MM.1S (cell line): Measurements from ENCODE around the gene MGAT5.

Experiments used
- DNase-seq: peaks from one replicate; pipeline ENCODE4 v3.0.0-alpha.2; 2015
- H2AFZ ChIP-seq: fragments of 300-600 bp; sonication (generic); 2 replicates; pipeline ENCODE4 v1.6.0; 2016; ENCODE audit warnings: antibody characterized with exemption, low read length
- H3F3A ChIP-seq: fragments of 300-600 bp; sonication (generic); 2 replicates; pipeline ENCODE4 v1.6.1; 2016; ENCODE audit warnings: mild to moderate bottlenecking, antibody characterized with exemption, low read length, moderate library complexity, mixed read lengths; ENCODE audit not compliant: insufficient read depth
- H3K27ac ChIP-seq: fragments of 300-600 bp; sonication (generic); 2 replicates; pipeline ENCODE4 v1.5.1; 2016; ENCODE audit warnings: mild to moderate bottlenecking, low read length
- H3K27me3 ChIP-seq: fragments of 300-600 bp; sonication (generic); replicated peaks from 2 replicates; pipeline ENCODE4 v1.6.0; 2016; ENCODE audit warnings: low read length; ENCODE audit not compliant: insufficient read depth
- H3K36me3 ChIP-seq: fragments of 300-600 bp; sonication (generic); replicated peaks from 2 replicates; pipeline ENCODE4 v1.6.1; 2016; ENCODE audit warnings: mild to moderate bottlenecking, low read length, mixed read lengths; ENCODE audit not compliant: insufficient read depth
- H3K4me1 ChIP-seq: fragments of 300-600 bp; sonication (generic); 2 replicates; pipeline ENCODE4 v1.6.1; 2016; ENCODE audit warnings: low read length, mixed read lengths
- H3K4me2 ChIP-seq: fragments of 300-600 bp; sonication (generic); 2 replicates; pipeline ENCODE4 v1.6.0; 2016; ENCODE audit warnings: low read depth, low read length
- H3K4me3 ChIP-seq: fragments of 300-600 bp; sonication (generic); 2 replicates; pipeline ENCODE4 v1.5.1; 2016; ENCODE audit warnings: low read length, mixed read lengths
- H3K79me2 ChIP-seq: fragments of 300-600 bp; sonication (generic); 2 replicates; pipeline ENCODE4 v1.6.1; 2016; ENCODE audit warnings: mixed run types, low read length, mixed read lengths
- H3K9ac ChIP-seq: fragments of 300-600 bp; sonication (generic); 2 replicates; pipeline ENCODE4 v1.6.1; 2016; ENCODE audit warnings: low read length, mixed read lengths
- H3K9me2 ChIP-seq: fragments of 300-600 bp; sonication (generic); replicated peaks from 2 replicates; pipeline ENCODE4 v1.6.1; 2016; ENCODE audit warnings: mild to moderate bottlenecking, low read length, mixed read lengths; ENCODE audit not compliant: insufficient read depth
- H3K9me3 ChIP-seq: fragments of 300-600 bp; sonication (generic); replicated peaks from 2 replicates; pipeline ENCODE4 v1.6.1; 2016; ENCODE audit warnings: mild to moderate bottlenecking, low read length, mixed read lengths; ENCODE audit not compliant: insufficient read depth
- H4K20me1 ChIP-seq: fragments of 300-600 bp; sonication (generic); 2 replicates; pipeline ENCODE4 v1.6.1; 2016; ENCODE audit warnings: mild to moderate bottlenecking, low read length, moderate library complexity, mixed read lengths; ENCODE audit not compliant: insufficient read depth
- EZH2 ChIP-seq: fragments of 300-600 bp; sonication (generic); optimal IDR thresholded peaks from 2 replicates; pipeline ENCODE3; 2017; ENCODE audit warnings: low read depth, mild to moderate bottlenecking, antibody characterized with exemption, low read length, mixed read lengths
- EZH2phosphoT487 ChIP-seq: fragments of 300-600 bp; sonication (generic); IDR thresholded peaks from 2 replicates; pipeline ENCODE4 v1.6.1; 2018; ENCODE audit warnings: antibody characterized with exemption, low read length
- TF ChIP-seq, protein P1 (sequence below): fragments of 300-600 bp; sonication (generic); IDR thresholded peaks from 2 replicates; pipeline ENCODE4 v1.5.1; 2016; ENCODE audit warnings: antibody characterized with exemption, low read length, mixed read lengths

Gene MGAT5

DNA sequence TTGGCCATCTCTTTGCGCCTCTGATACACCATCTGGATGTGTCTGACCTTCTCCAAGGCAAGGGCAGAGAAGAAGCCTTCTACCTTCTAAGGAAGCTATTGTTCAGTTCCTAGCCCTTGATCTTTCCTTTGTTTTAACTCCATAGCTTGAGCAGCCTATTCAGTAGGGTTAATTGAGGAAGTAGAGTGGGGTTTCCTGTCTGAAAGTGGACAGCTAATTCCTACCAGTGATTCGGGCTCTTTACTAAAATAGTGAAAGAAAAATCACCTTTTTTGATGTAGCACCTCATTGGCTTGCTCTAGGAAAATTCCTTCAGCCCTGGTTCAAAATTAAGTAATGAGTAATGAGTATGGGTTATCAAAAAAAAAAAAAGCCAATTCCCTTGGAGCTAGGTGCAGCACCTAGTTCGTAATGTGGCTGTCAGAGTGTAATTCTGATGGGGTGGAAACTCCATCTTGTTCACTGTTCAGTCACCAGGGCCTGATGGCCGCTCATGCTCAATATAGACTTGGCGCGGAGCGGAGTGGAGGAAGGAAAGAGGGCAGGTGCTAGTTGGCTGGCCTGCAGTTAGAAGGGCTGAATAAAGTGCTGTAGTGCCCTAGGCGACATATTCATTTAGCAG lies 2.9 kb upstream of the MGAT5 start:
- no peak overlapping the region for H3K4me3 ChIP-seq

DNA sequence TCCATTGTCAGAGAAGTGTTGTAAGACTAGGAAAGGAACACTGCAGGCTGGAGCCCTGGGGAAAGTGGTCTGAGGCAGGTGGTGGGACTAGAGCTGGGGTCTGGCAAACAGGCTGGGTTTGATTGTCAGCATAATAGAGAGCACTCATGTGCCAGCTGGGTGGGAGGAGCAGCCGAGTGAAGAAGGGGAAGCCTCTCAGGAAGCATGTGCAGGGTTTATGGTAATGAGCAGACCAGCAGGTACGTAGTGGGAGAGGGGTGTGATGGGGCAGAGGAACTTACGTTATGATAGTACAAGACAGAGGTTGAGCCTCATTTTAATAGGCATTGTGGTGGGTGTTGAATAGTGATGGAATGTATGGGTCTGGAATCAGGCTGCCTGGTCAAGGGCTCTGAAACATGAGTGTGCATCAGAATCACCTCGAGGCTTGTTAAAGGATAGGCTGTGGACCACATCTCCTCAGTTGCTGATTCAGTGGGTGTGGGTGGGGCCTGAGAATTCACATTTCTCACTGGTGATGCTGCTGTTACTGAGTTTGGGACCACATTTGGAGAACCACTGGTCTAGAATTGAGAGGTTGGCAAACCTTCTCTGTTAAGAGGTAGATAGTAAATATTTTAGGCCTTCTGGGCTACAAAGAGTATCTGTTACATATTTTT lies 1.7 kb upstream of the MGAT5 start:
- Histone ChIP-seq H3K4me1 (peaks cover 69% of the 10 kb centered on the region), H3K4me3 (no peak overlapping the region)

More for the DNA sequence above, 2.9 kb upstream of the MGAT5 start:
- no peak for DNase-seq
- Histone ChIP-seq H3K27ac (no peak overlapping the region), H3F3A (peaks cover 16% of the 10 kb centered on the region), H3K9me3 (no peaks in the 10 kb centered on the region), H4K20me1 (peaks cover 52% of the 10 kb centered on the region), H3K9me2 (no peaks in the 10 kb centered on the region), H3K4me2 (peak overlapping the region; percentile 26), H2AFZ (no peak overlapping the region), H3K4me1 (peaks cover 82% of the 10 kb centered on the region), H3K79me2 (peaks cover 88% of the 10 kb centered on the region), H3K9ac (no peak overlapping the region), H3K36me3 (peaks cover 9% of the 10 kb centered on the region), H3K27me3 (no peaks in the 10 kb centered on the region)
- TF ChIP-seq, protein P1, sequence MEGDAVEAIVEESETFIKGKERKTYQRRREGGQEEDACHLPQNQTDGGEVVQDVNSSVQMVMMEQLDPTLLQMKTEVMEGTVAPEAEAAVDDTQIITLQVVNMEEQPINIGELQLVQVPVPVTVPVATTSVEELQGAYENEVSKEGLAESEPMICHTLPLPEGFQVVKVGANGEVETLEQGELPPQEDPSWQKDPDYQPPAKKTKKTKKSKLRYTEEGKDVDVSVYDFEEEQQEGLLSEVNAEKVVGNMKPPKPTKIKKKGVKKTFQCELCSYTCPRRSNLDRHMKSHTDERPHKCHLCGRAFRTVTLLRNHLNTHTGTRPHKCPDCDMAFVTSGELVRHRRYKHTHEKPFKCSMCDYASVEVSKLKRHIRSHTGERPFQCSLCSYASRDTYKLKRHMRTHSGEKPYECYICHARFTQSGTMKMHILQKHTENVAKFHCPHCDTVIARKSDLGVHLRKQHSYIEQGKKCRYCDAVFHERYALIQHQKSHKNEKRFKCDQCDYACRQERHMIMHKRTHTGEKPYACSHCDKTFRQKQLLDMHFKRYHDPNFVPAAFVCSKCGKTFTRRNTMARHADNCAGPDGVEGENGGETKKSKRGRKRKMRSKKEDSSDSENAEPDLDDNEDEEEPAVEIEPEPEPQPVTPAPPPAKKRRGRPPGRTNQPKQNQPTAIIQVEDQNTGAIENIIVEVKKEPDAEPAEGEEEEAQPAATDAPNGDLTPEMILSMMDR = no peak
- no peak for TF ChIP-seq EZH2phosphoT487
- no peak for TF ChIP-seq EZH2

GRCh38 chr2:134253117-134253704 lies 661 bp upstream of the MGAT5 start:
- H3K27ac ChIP-seq = no peak overlapping the region
- peaks cover 44% of the 10 kb centered on the region for H4K20me1 ChIP-seq
- no peak overlapping the region for H3K9ac ChIP-seq
- DNase-seq = peak; percentile 86
- H3F3A ChIP-seq = peaks cover 16% of the 10 kb centered on the region
- H2AFZ ChIP-seq = no peak overlapping the region
- peaks cover 67% of the 10 kb centered on the region for H3K4me1 ChIP-seq
- no peaks in the 10 kb centered on the region for H3K9me3 ChIP-seq
- H3K9me2 ChIP-seq = no peaks in the 10 kb centered on the region
- no peak overlapping the region for H3K4me3 ChIP-seq
- TF ChIP-seq, protein P1 = no peak
- no peak for TF ChIP-seq EZH2
- peak; percentile 81; the same call in 1 of the 2 replicates for TF ChIP-seq EZH2phosphoT487
- peaks cover 88% of the 10 kb centered on the region for H3K79me2 ChIP-seq
- H3K4me2 ChIP-seq = 0 out of 2 replicates have a peak overlapping the region, but pooled peaks have one; percentile 13
- H3K27me3 ChIP-seq = no peaks in the 10 kb centered on the region
- peaks cover 9% of the 10 kb centered on the region for H3K36me3 ChIP-seq

More for the DNA sequence above, 1.7 kb upstream of the MGAT5 start:
- Histone ChIP-seq H2AFZ (no peak overlapping the region), H3K4me2 (no peak overlapping the region), H3K9me2 (no peaks in the 10 kb centered on the region), H3F3A (peaks cover 16% of the 10 kb centered on the region), H3K79me2 (peaks cover 88% of the 10 kb centered on the region), H3K27me3 (no peaks in the 10 kb centered on the region), H3K9ac (no peak overlapping the region), H3K9me3 (no peaks in the 10 kb centered on the region), H3K27ac (no peak overlapping the region), H3K36me3 (peaks cover 9% of the 10 kb centered on the region), H4K20me1 (peaks cover 48% of the 10 kb centered on the region)
- DNase-seq = no peak
- TF ChIP-seq EZH2phosphoT487 (no peak), EZH2 (no peak)
- TF ChIP-seq, protein P1 = no peak
